B cell (primary cell): Measurements from ENCODE around the gene NCOA7.

Experiments
- CTCF ChIP-seq: fragments of 200-600 bp; IDR thresholded peaks from one replicate; pipeline ENCODE4 v1.8.0; 2022; ENCODE audit warnings: antibody characterized with exemption, mild to moderate bottlenecking
- EZH2 ChIP-seq: IDR thresholded peaks from 2 replicates; pipeline ENCODE4 v1.6.1; 2012; ENCODE audit warnings: borderline replicate concordance, low read depth, mild to moderate bottlenecking, moderate library complexity, low read length; ENCODE audit not compliant: insufficient read depth, poor library complexity, severe bottlenecking

- no peak for TF ChIP-seq EZH2
- TF ChIP-seq CTCF: no peak
Observed at GRCh38 chr6:125951323-125951722, 160.6 kb downstream of the NCOA7 start.
